Ishikawa (cell line): Measurements from ENCODE around the gene POLR1A.

Source experiments
- CEBPB ChIP-seq: IDR thresholded peaks from 2 replicates; pipeline ENCODE4 v1.6.1; 2012
- CREB1 ChIP-seq: IDR thresholded peaks from 2 replicates; pipeline ENCODE4 v1.6.1; 2012; ENCODE audit warnings: low read depth
- EGR1 ChIP-seq: IDR thresholded peaks from 2 replicates; pipeline ENCODE4 v1.6.1; 2012
- EP300 ChIP-seq: IDR thresholded peaks from 2 replicates; pipeline ENCODE4 v1.6.1; 2012; ENCODE audit warnings: borderline replicate concordance
- MAX ChIP-seq: IDR thresholded peaks from 2 replicates; pipeline ENCODE4 v1.6.1; 2012
- RAD21 ChIP-seq: IDR thresholded peaks from 2 replicates; pipeline ENCODE4 v1.6.1; 2012; ENCODE audit warnings: low read depth
- TCF12 ChIP-seq: IDR thresholded peaks from 2 replicates; pipeline ENCODE4 v1.6.1; 2012; ENCODE audit warnings: low read depth
- TEAD4 ChIP-seq: IDR thresholded peaks from 2 replicates; pipeline ENCODE4 v1.6.1; 2012
- YY1 ChIP-seq: IDR thresholded peaks from 2 replicates; pipeline ENCODE4 v1.6.1; 2012; ENCODE audit warnings: low read depth

- no peak for TF ChIP-seq EGR1
- no peak for TF ChIP-seq CREB1
- no peak for TF ChIP-seq EP300
- TF ChIP-seq MAX, result no peak
- no peak for TF ChIP-seq YY1
- TF ChIP-seq TEAD4, result no peak
- TF ChIP-seq CEBPB, result no peak
- TF ChIP-seq TCF12, result no peak
- no peak for TF ChIP-seq RAD21
Measured at GRCh38 chr2:86074256-86074655, 31.4 kb downstream of the POLR1A start.
